ENCODE data around the gene FYCO1.

- no peak for TF ChIP-seq CTCF (conservative IDR thresholded peaks at IDR 0.05; ENCODE audit: low read depth, low read length)
- no peak for TF ChIP-seq EZH2phosphoT487 (IDR thresholded peaks at IDR 0.05; ENCODE audit: borderline replicate concordance, low read length)
- no peak for TF ChIP-seq EZH2 (IDR thresholded peaks at IDR 0.05; ENCODE audit: low read length, unreplicated experiment)
Measured at GRCh38 chr3:45907769-45908705, 87.6 kb downstream of the FYCO1 start.

All from PC-3 (cell line).